Stimulated activated memory B cell treated with anti-CD40 and anti-IgM and Interleukin-4, amounts not matched to agents 10 μg/mL and 1 μg/mL and 100 μg/mL, for 72 hours (primary cell): ENCODE measurements around the gene CCDC138.
"Not testable (repeated sequence)": the region's sequence is repeated elsewhere in the genome, so short reads cannot be mapped to it uniquely, and the experiment has no call there.

ENCODE experiments used
- ATAC-seq: fragments of 150-1000 bp; cut with Tn5 transposase; 2 replicates; pipeline ENCODE4 v1.10.0; 2021
- H3K27ac Mint-ChIP-seq: one replicate; pipeline ENCODE4 v1.8.0; 2022; ENCODE audit warnings: mild to moderate bottlenecking, mixed read lengths
- H3K27me3 Mint-ChIP-seq: one replicate; pipeline ENCODE4 v1.8.0; 2022; ENCODE audit warnings: mixed read lengths
- H3K36me3 Mint-ChIP-seq: one replicate; pipeline ENCODE4 v1.8.0; 2022; ENCODE audit warnings: mixed read lengths
- H3K4me1 Mint-ChIP-seq: one replicate; pipeline ENCODE4 v1.8.0; 2022; ENCODE audit warnings: mixed read lengths
- H3K4me3 Mint-ChIP-seq: one replicate; pipeline ENCODE4 v1.8.0; 2022; ENCODE audit warnings: mild to moderate bottlenecking, moderate library complexity, mixed read lengths
- H3K9me3 Mint-ChIP-seq: one replicate; pipeline ENCODE4 v1.8.0; 2022; ENCODE audit warnings: mixed read lengths

Gene CCDC138

GRCh38 chr2:108786354-108787215, at the start of gene CCDC138:
Gene CCDC138 (plus strand): TSS chr2:108786771. CDS start chr2:108786823, 52 bp downstream.
- peak; percentile 99 for ATAC-seq
- H3K4me3 Mint-ChIP-seq: peak within 1 kb of the TSS; percentile 99
- peaks cover 14% of the 10 kb centered on the region for H3K4me1 Mint-ChIP-seq
- H3K27me3 Mint-ChIP-seq: no peaks in the 10 kb centered on the region
- peak within 1 kb of the TSS; percentile 82 for H3K27ac Mint-ChIP-seq
- H3K9me3 Mint-ChIP-seq: no peaks in the 10 kb centered on the region
- H3K36me3 Mint-ChIP-seq: peaks cover 21% of the 10 kb centered on the region

DNA sequence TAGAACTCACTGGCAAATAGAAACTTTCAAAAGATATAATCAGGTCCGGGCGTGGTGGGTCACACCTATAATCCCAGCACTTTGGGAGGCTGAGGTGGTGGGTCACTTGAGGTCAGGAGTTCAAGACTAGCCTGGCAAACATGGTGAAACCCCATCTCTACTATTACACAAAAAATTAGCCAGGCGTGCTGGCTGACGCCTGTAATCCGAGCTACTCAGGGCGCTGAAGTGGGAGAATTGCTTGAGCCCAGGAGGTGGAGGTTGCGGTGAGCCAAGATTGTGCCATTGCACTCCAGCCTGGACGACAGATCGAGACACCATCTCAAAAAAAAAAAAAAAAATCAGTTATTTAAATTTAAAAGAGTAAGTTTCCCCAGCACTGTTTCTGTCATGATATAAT, 28.6 kb upstream of the CCDC138 start:
- not testable (repeated sequence) for H3K27me3 Mint-ChIP-seq, H3K27ac Mint-ChIP-seq, H3K4me3 Mint-ChIP-seq, H3K9me3 Mint-ChIP-seq, H3K4me1 Mint-ChIP-seq, ATAC-seq
- peaks cover 21% of the 10 kb centered on the region for H3K36me3 Mint-ChIP-seq

DNA sequence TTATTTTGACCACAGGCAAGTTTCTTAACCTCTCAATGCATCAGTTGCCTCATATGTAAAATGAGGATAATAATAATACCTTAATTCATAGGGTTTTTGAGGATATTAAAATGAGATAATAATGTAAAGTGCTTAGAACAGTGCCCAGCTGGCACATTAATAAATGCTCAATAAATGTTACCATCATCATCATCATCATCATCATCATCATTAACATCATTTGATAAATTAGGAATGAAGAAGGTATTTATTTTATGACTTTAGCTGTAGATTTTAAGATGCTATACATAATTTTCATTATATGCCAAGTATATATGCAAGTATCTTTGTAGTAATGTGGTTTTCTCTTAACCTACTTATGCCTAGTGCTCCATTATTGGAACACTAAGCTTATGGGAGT, 24.0 kb upstream of the CCDC138 start:
- peaks cover 37% of the 10 kb centered on the region for H3K36me3 Mint-ChIP-seq
- not testable (repeated sequence) for H3K27ac Mint-ChIP-seq, H3K4me1 Mint-ChIP-seq, H3K27me3 Mint-ChIP-seq, ATAC-seq, H3K9me3 Mint-ChIP-seq, H3K4me3 Mint-ChIP-seq

GRCh38 chr2:108766671-108767070, 19.9 kb upstream of the CCDC138 start:
- not testable (repeated sequence) for H3K4me1 Mint-ChIP-seq, H3K9me3 Mint-ChIP-seq, H3K4me3 Mint-ChIP-seq, ATAC-seq, H3K27ac Mint-ChIP-seq, H3K27me3 Mint-ChIP-seq
- H3K36me3 Mint-ChIP-seq: peaks cover 47% of the 10 kb centered on the region

DNA sequence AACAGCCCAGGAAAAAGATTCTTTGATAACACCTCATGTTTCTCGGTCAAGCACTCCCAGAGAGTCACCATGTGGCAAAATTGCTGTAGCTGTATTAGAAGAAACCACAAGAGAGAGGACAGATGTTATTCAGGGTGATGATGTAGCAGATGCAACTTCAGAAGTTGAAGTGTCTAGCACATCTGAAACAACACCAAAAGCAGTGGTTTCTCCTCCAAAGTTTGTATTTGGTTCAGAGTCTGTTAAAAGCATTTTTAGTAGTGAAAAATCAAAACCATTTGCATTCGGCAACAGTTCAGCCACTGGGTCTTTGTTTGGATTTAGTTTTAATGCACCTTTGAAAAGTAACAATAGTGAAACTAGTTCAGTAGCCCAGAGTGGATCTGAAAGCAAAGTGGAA, 18.7 kb upstream of the CCDC138 start:
- H3K4me1 Mint-ChIP-seq, H3K27me3 Mint-ChIP-seq, H3K4me3 Mint-ChIP-seq, H3K27ac Mint-ChIP-seq, ATAC-seq, H3K9me3 Mint-ChIP-seq: not testable (repeated sequence)
- H3K36me3 Mint-ChIP-seq: peaks cover 59% of the 10 kb centered on the region

GRCh38 chr2:108776475-108776874, 10.1 kb upstream of the CCDC138 start:
- peaks cover 30% of the 10 kb centered on the region for H3K4me1 Mint-ChIP-seq
- peak; percentile 95 for ATAC-seq

GRCh38 chr2:108778857-108779256, 7.7 kb upstream of the CCDC138 start:
- ATAC-seq: no peak
- Mint-ChIP-seq H3K27ac (no peak overlapping the region), H3K4me1 (peaks cover 30% of the 10 kb centered on the region), H3K4me3 (no peak overlapping the region), H3K36me3 (peaks cover 48% of the 10 kb centered on the region), H3K27me3 (no peaks in the 10 kb centered on the region), H3K9me3 (no peaks in the 10 kb centered on the region)

More at GRCh38 chr2:108776475-108776874, 10.1 kb upstream of the CCDC138 start:
- no peaks in the 10 kb centered on the region for H3K27me3 Mint-ChIP-seq
- no peaks in the 10 kb centered on the region for H3K9me3 Mint-ChIP-seq
- peak overlapping the region; percentile 43 for H3K4me3 Mint-ChIP-seq
- H3K27ac Mint-ChIP-seq: peak overlapping the region; percentile 79
- peaks cover 56% of the 10 kb centered on the region for H3K36me3 Mint-ChIP-seq

DNA sequence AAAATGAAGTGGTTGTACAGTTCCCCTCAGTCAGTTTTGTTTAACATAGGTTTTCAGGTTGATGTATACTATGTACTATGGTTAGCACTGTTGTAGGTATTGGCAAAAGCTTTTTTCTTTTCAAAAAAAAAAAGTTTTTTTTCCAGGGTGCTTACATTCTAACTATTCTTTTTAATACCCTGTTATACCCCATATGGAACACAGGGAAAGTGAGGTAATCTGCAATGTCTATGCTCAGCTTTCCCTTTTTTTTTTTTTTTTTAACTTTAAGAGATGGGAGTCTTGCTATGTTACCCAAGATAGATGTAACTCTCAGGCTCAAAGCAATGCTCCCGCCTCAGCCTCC, 590 bp upstream of the CCDC138 start:
- H3K9me3 Mint-ChIP-seq: no peaks in the 10 kb centered on the region
- ATAC-seq: no peak
- peak overlapping the region; percentile 82 for H3K27ac Mint-ChIP-seq
- peak overlapping the region; percentile 99 for H3K4me3 Mint-ChIP-seq
- peaks cover 21% of the 10 kb centered on the region for H3K36me3 Mint-ChIP-seq
- H3K4me1 Mint-ChIP-seq: peaks cover 14% of the 10 kb centered on the region
- H3K27me3 Mint-ChIP-seq: no peaks in the 10 kb centered on the region

DNA sequence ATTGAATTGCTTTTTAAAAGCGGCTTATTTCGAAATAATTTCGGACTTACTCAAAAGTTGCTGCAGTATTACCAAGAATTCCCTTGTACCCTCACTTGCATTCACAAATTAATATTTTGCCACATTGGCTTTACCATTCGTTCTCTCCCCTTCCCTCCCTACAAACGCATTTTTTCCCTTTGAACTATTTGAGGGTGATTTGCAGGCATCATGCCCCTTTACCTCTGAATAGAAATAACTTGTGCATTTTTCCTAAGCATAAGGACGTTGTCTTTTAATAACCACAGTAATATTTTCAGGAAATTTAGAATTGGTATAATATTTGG, 608 bp downstream of the CCDC138 start:
- Mint-ChIP-seq H3K27ac (peak overlapping the region; percentile 82), H3K4me1 (peaks cover 14% of the 10 kb centered on the region), H3K27me3 (no peaks in the 10 kb centered on the region), H3K9me3 (no peaks in the 10 kb centered on the region), H3K36me3 (peaks cover 16% of the 10 kb centered on the region), H3K4me3 (peak overlapping the region; percentile 99)
- no peak for ATAC-seq

- Mint-ChIP-seq H3K36me3 (peaks cover 42% of the 10 kb centered on the region), H3K4me1 (no peaks in the 10 kb centered on the region), H3K27me3 (no peaks in the 10 kb centered on the region), H3K4me3 (no peak overlapping the region), H3K9me3 (no peaks in the 10 kb centered on the region), H3K27ac (no peak overlapping the region)
- ATAC-seq: no peak
Observed at GRCh38 chr2:108803045-108803736, 16.6 kb downstream of the CCDC138 start.

GRCh38 chr2:108805032-108805431, 18.5 kb downstream of the CCDC138 start:
- no peak overlapping the region for H3K27ac Mint-ChIP-seq
- peaks cover 44% of the 10 kb centered on the region for H3K36me3 Mint-ChIP-seq
- no peaks in the 10 kb centered on the region for H3K27me3 Mint-ChIP-seq
- ATAC-seq: no peak
- peaks cover 7% of the 10 kb centered on the region for H3K4me1 Mint-ChIP-seq
- no peak overlapping the region for H3K4me3 Mint-ChIP-seq
- H3K9me3 Mint-ChIP-seq: peaks cover 11% of the 10 kb centered on the region

DNA sequence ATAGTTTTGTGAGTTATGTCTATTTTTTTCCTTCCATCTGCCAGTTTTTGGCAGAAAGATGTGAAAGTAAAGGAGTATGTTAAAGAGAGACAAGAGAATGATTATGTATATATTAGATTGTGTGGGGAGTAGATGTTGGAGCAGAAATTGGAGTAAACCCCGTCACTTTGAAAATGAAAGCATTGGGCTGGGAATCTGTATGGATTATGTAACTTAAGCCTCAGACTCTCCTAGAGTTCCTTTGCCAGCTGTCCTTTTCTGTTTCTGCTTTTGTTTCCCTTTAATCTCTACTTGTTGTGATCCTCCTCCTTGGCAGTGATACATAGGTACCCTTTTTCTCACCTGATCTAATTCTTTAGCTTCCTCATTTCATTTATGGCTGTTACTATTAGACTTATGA, 19.2 kb downstream of the CCDC138 start:
- Mint-ChIP-seq H3K9me3 (peaks cover 15% of the 10 kb centered on the region), H3K4me3 (no peak overlapping the region), H3K27ac (no peak overlapping the region), H3K4me1 (peaks cover 7% of the 10 kb centered on the region), H3K27me3 (no peaks in the 10 kb centered on the region), H3K36me3 (peaks cover 52% of the 10 kb centered on the region)
- no peak for ATAC-seq

- H3K4me1 Mint-ChIP-seq: peaks cover 7% of the 10 kb centered on the region
Observed at GRCh38 chr2:108806371-108807113, 20.0 kb downstream of the CCDC138 start.

GRCh38 chr2:108809936-108810335, 23.4 kb downstream of the CCDC138 start:
- H3K4me1 Mint-ChIP-seq: peaks cover 7% of the 10 kb centered on the region

More at GRCh38 chr2:108806371-108807113, 20.0 kb downstream of the CCDC138 start:
- ATAC-seq: no peak
- Mint-ChIP-seq H3K9me3 (peaks cover 15% of the 10 kb centered on the region), H3K4me3 (no peak overlapping the region), H3K36me3 (peaks cover 59% of the 10 kb centered on the region), H3K27ac (no peak overlapping the region), H3K27me3 (no peaks in the 10 kb centered on the region)

More at GRCh38 chr2:108809936-108810335, 23.4 kb downstream of the CCDC138 start:
- peaks cover 67% of the 10 kb centered on the region for H3K36me3 Mint-ChIP-seq
- no peak overlapping the region for H3K27ac Mint-ChIP-seq
- peaks cover 15% of the 10 kb centered on the region for H3K9me3 Mint-ChIP-seq
- no peaks in the 10 kb centered on the region for H3K27me3 Mint-ChIP-seq
- no peak overlapping the region for H3K4me3 Mint-ChIP-seq
- ATAC-seq: no peak
